ENCODE results near the gene BNC2. TPM values are rescaled to one million over a fixed set of nuclear protein-coding genes. Genes with fewer than 3 reads are reported as not detected.

Gene BNC2
- total and polyA plus RNA-seq, 2 donors (not counting 1 experiment from before 2014, with no cell fraction given) = 34.7 to 39.1 TPM

DNA sequence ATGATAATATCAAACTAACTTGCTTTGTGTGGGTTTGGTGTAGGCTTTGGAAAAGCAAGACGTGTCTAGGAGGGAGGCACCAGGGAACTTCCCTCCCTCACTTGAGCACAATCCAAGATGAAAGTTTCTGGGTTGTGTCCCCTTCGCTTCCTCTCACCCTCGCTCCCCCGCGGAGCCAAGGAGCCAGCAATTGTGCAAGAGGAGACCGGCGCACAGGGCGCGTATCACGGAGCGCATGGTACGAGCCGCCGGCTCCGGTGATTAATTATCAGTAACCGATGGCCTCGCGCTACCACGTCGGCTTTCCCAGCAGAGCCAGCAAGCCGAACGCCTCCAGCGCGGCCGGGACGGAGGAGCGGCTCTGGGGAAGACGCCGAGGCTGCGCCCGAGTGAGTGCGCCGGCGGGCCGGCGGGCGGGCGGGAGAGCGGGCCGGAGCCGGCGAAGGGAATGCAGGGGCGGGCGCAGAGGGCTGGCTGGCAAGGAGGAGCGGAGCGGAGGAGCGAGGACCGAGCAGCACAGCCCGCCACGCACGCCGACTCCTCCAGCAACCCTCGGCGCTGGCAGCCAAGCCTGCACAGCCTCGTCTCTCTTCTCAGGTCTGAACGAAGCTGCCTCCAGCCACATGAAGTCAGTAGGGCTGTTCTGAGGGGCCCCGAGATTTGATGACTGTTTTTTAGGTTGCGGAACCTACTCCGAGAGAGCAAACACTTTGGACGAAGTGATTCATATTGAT lies 143.6 kb downstream of the BNC2 start:
- Histone ChIP-seq H3K9me3 (ENCODE audit: control insufficient read depth, insufficient read depth, low read depth, low read length) (no peaks in the 10 kb centered on the region), H2AFZ (ENCODE audit: low read length) (no peak overlapping the region), H3K4me2 (ENCODE audit: extremely low read depth, insufficient read depth, low read length) (peak overlapping the region; percentile 98), H3K36me3 (ENCODE audit: control insufficient read depth, insufficient read depth, low read length) (no peaks in the 10 kb centered on the region), H3K27ac (ENCODE audit: insufficient read depth, low read length) (peak overlapping the region; percentile 94), H3K9ac (ENCODE audit: insufficient read depth, low read length) (peak overlapping the region; percentile 65), H3K4me3 (replicated peaks in 1 of 4; ENCODE audit: control extremely low read depth in 1 of 4, insufficient read depth in 1 of 4, low read depth in 3 of 4, low read length in 4 of 4) (peak overlapping the region; percentile 66 to 84 (median 69)), H4K20me1 (ENCODE audit: control insufficient read depth, extremely low read depth, insufficient read depth, low read length) (no peaks in the 10 kb centered on the region), H3K79me2 (ENCODE audit: control insufficient read depth, insufficient read depth, low read length) (peaks cover 38% of the 10 kb centered on the region), H3K4me1 (ENCODE audit: control insufficient read depth, extremely low read depth, insufficient read depth, low read length) (peaks cover 8% of the 10 kb centered on the region), H3K27me3 (ENCODE audit: control insufficient read depth, insufficient read depth, low read length) (no peaks in the 10 kb centered on the region)
- TF ChIP-seq EZH2 (IDR thresholded peaks at IDR 0.05; ENCODE audit: low read length, missing control alignments) = no peak
- TF ChIP-seq, protein P1, sequence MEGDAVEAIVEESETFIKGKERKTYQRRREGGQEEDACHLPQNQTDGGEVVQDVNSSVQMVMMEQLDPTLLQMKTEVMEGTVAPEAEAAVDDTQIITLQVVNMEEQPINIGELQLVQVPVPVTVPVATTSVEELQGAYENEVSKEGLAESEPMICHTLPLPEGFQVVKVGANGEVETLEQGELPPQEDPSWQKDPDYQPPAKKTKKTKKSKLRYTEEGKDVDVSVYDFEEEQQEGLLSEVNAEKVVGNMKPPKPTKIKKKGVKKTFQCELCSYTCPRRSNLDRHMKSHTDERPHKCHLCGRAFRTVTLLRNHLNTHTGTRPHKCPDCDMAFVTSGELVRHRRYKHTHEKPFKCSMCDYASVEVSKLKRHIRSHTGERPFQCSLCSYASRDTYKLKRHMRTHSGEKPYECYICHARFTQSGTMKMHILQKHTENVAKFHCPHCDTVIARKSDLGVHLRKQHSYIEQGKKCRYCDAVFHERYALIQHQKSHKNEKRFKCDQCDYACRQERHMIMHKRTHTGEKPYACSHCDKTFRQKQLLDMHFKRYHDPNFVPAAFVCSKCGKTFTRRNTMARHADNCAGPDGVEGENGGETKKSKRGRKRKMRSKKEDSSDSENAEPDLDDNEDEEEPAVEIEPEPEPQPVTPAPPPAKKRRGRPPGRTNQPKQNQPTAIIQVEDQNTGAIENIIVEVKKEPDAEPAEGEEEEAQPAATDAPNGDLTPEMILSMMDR (conservative IDR thresholded peaks at IDR 0.05 in 1 of 2, IDR thresholded peaks at IDR 0.05 in 1 of 2; ENCODE audit: low read depth in 1 of 2, low read length in 2 of 2) = no peak
- DNase-seq (ENCODE audit: low read depth in 2 of 2) = peak; percentile 88 to 91

GRCh38 chr9:16726029-16726428 lies 144.4 kb downstream of the BNC2 start:
- peaks cover 38% of the 10 kb centered on the region for H3K79me2 ChIP-seq (ENCODE audit: control insufficient read depth, insufficient read depth, low read length)

DNA sequence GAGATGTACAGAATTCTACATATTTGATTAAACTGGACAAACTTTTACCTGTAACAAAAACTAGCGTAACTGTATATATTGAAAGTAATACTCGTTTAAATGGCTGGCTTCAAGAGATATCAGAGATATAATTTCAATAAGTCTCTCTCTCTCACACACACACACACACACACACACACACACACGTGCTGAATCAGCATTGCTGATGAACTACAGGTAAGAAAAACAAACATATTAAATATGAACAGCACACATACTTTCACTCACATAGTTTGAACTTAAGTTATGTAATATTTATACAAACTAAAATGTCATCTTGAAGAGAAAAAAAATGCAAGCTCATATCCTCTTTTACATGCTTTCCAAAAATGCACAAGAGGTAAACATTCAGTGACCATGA lies 145.4 kb downstream of the BNC2 start:
- Histone ChIP-seq H3K9me3 (ENCODE audit: control insufficient read depth, insufficient read depth, low read depth, low read length) (no peaks in the 10 kb centered on the region), H3K36me3 (ENCODE audit: control insufficient read depth, insufficient read depth, low read length) (no peaks in the 10 kb centered on the region), H3K4me1 (ENCODE audit: control insufficient read depth, extremely low read depth, insufficient read depth, low read length) (peaks cover 9% of the 10 kb centered on the region), H3K9ac (ENCODE audit: insufficient read depth, low read length) (no peak overlapping the region), H4K20me1 (ENCODE audit: control insufficient read depth, extremely low read depth, insufficient read depth, low read length) (no peaks in the 10 kb centered on the region), H3K27ac (ENCODE audit: insufficient read depth, low read length) (no peak overlapping the region), H3K79me2 (ENCODE audit: control insufficient read depth, insufficient read depth, low read length) (peaks cover 36% of the 10 kb centered on the region), H2AFZ (ENCODE audit: low read length) (no peak overlapping the region), H3K4me3 (replicated peaks in 1 of 4; ENCODE audit: control extremely low read depth in 1 of 4, insufficient read depth in 1 of 4, low read depth in 3 of 4, low read length in 4 of 4) (peak overlapping the region in 1 of 4 experiments; percentile 68), H3K4me2 (ENCODE audit: extremely low read depth, insufficient read depth, low read length) (peak overlapping the region; percentile 19), H3K27me3 (ENCODE audit: control insufficient read depth, insufficient read depth, low read length) (no peaks in the 10 kb centered on the region)
- TF ChIP-seq EZH2 (IDR thresholded peaks at IDR 0.05; ENCODE audit: low read length, missing control alignments) = no peak
- TF ChIP-seq, protein P1 (conservative IDR thresholded peaks at IDR 0.05 in 1 of 2, IDR thresholded peaks at IDR 0.05 in 1 of 2; ENCODE audit: low read depth in 1 of 2, low read length in 2 of 2) = no peak
- no peak for DNase-seq (ENCODE audit: low read depth in 2 of 2)

More at GRCh38 chr9:16726029-16726428, 144.4 kb downstream of the BNC2 start:
- no peak overlapping the region for H2AFZ ChIP-seq (ENCODE audit: low read length)
- H3K4me2 ChIP-seq (ENCODE audit: extremely low read depth, insufficient read depth, low read length) = peak overlapping the region; percentile 89
- peak; percentile 61 to 86 for DNase-seq (ENCODE audit: low read depth in 2 of 2)
- H4K20me1 ChIP-seq (ENCODE audit: control insufficient read depth, extremely low read depth, insufficient read depth, low read length) = no peaks in the 10 kb centered on the region
- no peak overlapping the region for H3K9ac ChIP-seq (ENCODE audit: insufficient read depth, low read length)
- peak overlapping the region; percentile 94 for H3K27ac ChIP-seq (ENCODE audit: insufficient read depth, low read length)
- peak overlapping the region; percentile 8 to 71 (median 67) for H3K4me3 ChIP-seq (replicated peaks in 1 of 4; ENCODE audit: control extremely low read depth in 1 of 4, insufficient read depth in 1 of 4, low read depth in 3 of 4, low read length in 4 of 4)
- H3K4me1 ChIP-seq (ENCODE audit: control insufficient read depth, extremely low read depth, insufficient read depth, low read length) = peaks cover 9% of the 10 kb centered on the region
- no peaks in the 10 kb centered on the region for H3K27me3 ChIP-seq (ENCODE audit: control insufficient read depth, insufficient read depth, low read length)
- no peak for TF ChIP-seq EZH2 (IDR thresholded peaks at IDR 0.05; ENCODE audit: low read length, missing control alignments)
- TF ChIP-seq, protein P1 (conservative IDR thresholded peaks at IDR 0.05 in 1 of 2, IDR thresholded peaks at IDR 0.05 in 1 of 2; ENCODE audit: low read depth in 1 of 2, low read length in 2 of 2) = peak; percentile 6 to 36
- no peaks in the 10 kb centered on the region for H3K36me3 ChIP-seq (ENCODE audit: control insufficient read depth, insufficient read depth, low read length)
- H3K9me3 ChIP-seq (ENCODE audit: control insufficient read depth, insufficient read depth, low read depth, low read length) = no peaks in the 10 kb centered on the region

All from fibroblast of lung (primary cell).